HG02981 (cell line): Measurements from ENCODE around the gene TBC1D1.
A peak's percentile ranks its signal among the peaks of the same experiment; 100 is the strongest.

Experiments used
- ATAC-seq: cut with Tn5 transposase; IDR thresholded peaks from one replicate; pipeline ENCODE4 v1.9.1; 2021; ENCODE audit warnings: mild to moderate bottlenecking, moderate library complexity; ENCODE audit not compliant: unreplicated experiment

The TBC1D1 gene

DNA sequence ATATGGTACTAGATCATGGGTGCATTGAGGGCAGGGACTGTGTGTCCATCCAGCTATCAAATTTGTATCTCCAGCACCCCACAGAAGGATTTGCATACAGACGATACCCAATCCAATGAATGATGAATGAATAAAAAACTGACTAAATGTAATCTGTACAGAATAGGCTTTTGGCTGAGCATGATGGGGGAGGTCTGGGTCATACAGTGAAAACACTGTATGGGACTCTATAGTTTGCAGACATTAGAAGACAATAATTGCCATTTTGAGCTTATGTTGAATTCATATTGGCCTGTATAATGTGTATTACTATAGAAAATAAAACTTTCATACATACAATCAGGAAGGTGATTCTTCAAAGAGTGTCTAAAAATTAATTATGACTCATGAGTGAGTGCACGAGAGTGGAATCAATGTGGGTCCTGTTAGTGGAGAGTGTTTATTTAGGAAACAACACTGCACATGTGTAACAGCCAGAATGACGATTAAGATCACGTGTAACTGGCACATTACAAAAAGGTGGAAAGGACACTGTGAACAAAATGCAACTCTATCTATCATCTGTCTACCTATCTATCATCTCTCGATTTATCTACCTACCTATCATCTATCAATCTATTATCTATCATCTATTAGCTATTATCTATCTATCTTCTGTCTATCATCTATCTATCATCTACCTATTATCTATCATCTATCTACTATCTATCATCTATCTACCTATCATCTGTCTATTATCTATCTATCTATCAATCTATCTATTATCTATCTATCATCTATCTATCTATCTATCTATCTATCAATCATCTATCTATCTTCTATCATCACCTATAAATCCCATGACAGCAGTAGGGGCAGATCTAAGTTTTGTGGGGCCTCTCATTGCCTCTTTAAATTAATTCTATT is 270.6 kb downstream of the TBC1D1 start:
- ATAC-seq: peak; percentile 15

DNA sequence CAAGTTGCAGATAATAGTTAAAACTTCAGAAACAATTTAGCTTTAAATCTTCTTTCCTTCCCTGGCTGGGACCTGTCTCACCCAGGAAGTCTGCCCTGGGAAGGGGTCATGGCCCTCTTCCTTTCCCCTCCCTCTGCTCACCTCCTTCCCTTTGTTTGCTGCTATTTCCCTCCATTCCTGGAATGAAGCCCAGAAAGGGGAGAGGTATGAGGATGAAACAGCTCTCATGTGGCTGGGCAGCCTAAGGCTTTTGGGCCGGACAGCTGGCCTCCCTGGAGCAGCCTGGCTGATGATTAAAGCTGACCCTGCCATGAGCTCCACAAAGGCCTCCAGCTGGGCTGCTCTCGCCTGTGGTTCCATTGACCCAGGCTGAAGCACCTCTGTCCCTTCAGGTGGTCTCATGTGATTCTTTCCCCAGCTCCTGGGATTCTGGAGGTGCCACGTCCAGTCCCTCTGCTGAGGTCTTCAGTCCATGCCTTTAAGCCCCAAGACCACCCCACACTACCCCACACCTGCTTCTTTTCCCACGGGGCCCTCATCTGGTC is 271.4 kb downstream of the TBC1D1 start:
- no peak for ATAC-seq

DNA sequence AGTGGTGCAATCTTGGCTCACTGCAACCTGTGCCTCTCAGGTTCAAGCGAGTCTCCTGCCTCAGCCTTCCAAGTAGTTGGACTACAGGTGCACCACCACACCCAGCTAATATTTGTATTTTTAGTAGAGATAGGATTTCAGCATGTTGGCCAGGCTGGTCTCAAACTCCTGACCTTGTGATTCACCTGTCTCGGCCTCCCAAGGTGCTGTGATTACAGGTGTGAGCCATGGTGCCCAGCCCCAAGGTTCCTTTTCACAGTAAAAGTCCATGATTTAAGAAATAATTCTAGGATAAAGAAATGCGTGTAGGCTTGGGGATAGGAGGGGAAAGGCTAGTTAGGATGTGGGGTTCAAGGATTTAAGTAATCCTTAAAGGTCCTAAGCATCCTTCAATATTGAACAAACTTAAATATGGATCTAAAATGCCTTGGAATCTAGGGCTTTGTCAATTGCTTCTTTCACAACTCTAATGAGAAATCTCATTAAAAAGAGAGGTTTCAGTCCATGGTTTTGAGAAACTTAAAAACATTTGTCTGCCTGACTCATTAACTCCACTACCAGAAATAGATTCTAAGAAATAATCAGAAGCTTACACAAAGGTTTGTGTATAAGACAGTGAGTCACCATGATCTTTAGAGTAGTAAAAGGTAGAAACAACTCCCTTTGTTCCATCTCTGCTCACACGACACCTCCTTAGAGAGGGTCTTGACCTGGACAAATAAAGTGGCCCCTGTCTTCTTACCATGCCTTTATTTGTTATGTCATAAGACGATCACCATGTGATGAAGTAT is 272.5 kb downstream of the TBC1D1 start:
- ATAC-seq: no peak

DNA sequence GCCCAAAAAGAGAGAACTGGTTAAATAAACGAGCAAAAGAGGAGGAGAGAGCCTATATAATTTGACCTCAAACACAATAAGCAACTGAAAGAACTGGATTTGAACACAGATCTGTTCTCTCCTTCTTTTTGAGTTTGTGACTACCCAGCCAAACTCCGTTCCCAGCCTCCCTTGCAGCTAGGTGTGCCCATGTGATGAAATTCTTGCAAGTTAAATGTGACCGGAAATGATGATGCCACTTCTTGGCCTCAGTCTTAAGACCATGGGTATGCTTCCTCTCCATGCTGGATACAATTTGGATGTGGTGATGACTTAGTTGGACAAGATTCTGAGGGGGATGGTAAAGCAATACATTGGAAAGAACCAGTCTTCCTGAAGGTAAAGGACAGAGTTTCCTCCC is 273.5 kb downstream of the TBC1D1 start:
- ATAC-seq: no peak

DNA sequence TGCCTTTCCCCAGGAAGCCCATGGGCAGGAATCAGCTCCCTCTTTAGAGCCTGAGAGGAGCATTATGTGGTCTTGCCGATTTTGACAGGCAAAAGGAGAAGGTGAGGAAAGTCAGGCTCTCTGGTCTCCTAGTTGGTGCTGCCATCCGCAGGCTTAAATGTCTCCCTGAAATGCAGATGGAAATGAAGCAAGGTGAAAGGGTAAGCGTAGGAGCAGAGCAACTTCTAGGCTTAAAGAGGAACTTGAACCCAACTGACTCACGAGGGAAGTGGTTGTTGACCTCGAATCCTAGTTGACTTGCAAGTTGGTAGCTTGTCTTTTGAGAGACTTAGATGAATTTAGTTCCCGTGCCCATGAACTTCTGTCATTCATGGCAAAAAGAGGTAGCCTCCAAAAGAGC is 275.2 kb downstream of the TBC1D1 start:
- ATAC-seq: no peak

DNA sequence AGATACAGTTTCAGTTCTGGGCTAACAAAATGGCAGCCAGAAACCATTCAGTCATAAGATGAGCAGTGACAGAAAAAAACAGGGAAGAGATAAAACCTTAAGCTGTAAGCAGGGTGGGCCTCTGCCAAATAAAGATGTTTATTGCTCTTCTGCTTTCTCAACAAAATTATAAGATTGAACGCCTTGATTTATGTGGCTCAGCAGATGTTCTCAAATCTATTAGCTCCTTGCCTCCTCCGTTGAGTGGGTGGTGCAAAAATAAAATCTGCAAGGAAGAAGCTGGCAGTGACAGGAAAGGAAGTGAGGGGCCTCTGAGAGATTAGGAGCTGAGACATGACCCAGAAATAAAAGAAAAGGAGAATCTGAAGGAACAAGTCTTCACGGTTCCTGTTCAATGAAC is 275.9 kb downstream of the TBC1D1 start:
- ATAC-seq: no peak

DNA sequence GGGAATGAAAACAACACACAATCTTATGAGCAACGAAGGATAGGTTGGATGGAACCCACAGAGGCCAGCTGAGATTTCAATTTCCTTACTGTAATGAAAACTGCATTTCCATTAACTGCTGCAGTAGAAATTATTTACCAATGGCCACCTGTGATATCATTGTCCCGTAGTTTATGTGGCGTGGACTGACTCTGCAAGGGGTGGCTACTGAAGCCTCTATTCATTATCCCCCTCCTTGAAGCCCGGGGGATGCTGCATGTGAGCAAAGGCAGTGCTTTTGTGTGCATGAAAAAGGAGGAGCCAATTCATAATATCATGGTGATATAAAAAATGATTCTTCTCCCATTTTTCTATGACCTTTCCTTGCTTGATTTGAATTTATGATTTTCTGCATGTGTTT is 277.1 kb downstream of the TBC1D1 start:
- ATAC-seq: no peak

DNA sequence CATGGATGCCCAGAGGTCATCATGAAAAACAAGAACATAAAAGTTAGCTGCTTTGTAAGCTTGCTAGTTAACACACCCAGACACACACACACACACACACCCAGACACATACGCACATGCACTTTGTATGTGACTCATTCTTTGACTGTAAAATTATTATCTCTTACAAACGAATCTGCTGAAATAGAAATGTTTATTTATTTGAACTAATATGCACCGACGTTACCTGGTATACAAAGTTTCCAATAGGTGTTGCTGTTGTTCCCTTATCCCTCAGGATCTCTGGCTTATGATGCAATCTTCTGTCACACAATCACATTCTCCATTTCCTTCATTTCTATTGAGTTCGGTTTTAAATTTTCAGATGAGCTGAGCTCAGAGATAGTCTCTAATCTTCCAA is 278.6 kb downstream of the TBC1D1 start:
- ATAC-seq: no peak

DNA sequence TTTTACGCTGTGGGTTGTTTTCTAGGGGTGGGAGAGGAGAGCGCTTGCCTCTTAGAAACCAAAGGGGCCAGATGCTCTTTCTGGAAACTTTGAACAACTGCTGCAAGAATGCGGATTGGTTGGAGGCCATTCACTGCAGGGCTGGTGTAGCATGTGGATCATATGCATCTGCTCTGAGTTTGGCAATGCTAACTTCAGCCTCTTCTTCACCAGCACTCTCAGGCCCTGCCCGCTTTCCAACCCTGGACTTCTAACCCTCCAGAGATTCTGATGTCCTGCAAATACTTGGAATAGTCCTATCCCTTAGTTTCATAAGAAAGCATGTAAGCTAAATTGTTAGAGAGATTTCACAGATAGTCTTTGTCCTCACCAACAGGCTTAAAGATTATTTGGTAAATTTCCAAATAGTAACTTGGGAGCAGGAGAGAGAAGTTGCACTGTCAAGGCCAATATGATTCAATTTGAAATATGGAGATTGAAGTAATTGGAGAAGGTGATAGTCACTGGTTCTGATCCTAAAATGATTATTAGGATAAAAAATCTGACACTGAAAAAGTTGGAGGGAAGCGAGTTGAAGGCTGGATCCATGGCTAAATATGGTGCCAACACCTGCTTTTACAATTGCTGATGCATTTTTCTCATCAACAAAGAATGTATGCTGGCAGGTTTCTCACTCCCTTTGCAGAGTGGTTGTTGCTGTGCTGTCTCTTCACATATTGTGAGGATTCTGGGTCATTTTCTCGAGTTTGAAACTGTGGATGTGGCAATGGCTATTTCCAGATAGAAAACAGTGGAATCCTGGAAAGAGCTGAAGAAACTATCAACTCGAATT is 279.7 kb downstream of the TBC1D1 start:
- ATAC-seq: no peak

DNA sequence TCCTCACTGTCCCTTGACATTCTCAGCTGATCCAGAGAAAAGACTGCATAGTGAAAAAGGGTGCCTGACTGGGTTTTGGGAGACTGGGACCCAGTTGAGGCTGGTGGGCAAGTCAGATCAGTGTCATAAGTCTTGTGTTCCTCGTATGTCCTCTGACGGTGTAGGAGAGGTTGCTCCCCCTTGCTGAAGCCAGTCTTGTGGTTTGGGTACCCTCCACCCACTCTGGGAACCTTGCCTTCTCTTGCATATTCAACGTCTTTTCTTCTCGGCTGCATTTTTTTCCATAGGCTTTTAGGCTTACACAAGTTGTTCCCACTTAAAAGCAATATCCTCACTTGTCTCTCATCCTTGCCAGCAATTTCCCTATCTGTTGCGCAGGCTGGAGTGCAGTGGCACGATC is 281.2 kb downstream of the TBC1D1 start:
- no peak for ATAC-seq

DNA sequence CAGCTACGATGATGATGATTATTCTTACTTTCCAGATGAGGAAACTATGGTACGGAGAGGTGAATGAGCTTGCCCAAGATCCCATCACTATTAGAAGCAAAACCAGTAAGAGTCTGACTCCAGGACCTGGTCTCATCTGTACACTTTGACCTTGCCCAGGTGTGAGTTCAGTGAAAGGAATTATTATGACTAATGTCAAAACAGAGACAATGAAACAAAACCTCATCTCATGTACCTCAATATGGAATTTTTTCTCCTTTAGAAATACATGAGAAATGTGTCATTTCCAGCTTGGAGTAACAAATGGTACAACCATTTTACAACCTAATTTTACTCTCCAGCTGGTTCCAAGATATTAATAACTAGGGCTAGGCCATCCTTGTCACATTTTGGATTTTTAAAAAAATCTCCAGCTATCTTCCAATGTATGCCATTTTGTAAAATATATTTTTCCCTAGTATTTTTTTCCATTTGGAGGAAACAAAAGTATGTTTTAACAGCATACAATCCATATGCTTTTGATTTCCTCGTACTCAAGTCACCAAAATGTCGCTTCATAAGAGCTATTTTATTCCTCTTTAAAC is 283.1 kb downstream of the TBC1D1 start:
- ATAC-seq: no peak

DNA sequence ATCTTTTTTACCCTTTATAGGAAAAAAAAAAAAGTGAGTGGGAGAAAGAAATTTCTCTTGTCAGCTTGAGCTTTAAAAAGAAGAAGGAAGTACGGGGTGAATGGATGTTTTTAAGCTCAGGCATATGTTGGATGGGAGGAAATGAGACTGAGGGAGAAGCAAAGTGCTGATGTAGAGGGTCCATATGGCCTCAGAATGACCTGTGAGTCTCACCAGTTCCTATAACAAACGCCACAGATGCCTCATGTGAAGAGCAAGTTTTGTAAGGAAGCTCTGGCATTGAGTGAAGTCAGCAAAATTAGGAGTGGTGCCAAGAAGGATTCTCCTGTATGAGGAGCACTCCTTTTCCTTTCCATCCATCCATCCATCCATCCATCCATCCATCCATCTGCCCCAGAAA is 283.9 kb downstream of the TBC1D1 start:
- ATAC-seq: no peak

DNA sequence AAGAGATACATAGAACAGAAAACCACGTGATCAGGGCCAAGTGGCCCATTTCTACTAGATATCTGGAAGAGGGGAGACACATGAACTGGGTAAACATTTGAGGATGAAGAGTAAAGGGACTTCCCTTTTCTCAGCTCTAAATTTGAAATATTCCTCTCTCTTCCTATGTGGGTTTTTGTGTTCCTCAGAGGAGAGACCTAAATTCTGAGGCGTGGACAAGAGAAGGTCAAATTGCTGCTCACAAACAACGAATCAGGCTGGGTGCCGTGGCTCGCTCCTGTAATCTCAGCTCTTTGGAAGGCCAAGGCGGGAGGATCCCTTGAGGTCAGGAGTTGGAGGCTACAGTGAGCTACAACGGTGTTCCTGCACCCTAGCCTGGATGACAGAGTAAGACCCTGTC is 285.3 kb downstream of the TBC1D1 start:
- ATAC-seq: no peak

DNA sequence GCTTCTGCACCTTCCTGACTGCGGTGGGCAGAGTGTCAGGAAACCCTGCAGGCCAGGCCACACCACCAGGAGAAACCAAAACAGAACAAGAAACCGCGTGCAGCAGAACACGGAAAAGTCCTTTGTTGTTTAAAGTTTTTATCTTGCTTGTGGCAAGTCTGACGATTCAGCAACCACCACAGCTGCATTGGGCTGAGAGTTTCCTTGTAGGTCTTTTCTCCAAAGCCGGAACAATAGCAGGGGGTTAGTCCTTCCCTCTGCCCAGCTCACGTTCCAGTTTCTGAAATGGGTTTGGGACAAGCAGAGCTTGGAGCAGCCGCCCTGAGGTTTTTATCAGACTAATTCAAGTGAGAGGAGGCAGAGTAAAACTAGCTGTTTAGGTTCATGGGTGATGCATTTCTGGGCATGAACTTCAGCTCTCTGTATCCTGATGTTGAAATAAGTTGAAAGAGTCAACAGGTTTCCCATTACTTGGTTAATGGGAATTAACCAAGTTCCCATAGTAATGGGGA is 286.2 kb downstream of the TBC1D1 start:
- no peak for ATAC-seq

DNA sequence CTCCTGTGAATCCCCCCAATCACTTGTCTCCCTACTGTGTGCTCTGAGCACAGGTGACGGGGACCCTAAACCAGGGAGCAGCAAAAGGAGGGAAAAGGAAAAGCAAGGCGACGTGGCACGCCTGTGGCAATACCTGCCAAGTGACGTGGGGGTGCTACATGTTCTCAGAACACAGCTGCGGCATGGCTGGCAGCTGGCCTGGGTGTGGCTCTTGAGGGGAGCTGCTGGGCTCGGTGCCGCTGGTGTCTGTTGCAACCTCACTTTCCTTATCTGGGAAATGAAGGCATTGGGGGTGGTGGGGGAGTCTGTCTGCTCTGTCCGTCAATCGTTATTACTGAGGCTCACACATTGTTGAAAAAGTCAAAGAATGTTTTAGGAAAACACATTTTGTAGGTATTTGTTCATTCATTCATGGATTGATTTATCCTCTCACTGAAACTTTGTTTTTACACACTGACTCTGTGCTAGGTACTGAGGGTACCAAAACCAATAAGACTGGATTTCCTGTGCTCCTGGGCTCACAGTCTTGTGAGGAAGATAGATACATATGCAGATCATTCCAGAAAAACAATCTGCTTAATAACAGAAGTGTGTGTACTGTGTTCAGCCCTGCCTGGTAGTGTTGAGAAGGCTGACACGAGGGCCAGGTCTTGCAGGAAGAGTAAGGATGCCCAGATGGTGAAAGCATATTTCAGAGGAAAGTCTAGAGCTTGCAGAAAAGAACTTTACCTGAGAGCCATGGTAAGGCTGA is 286.9 kb downstream of the TBC1D1 start:
- no peak for ATAC-seq

DNA sequence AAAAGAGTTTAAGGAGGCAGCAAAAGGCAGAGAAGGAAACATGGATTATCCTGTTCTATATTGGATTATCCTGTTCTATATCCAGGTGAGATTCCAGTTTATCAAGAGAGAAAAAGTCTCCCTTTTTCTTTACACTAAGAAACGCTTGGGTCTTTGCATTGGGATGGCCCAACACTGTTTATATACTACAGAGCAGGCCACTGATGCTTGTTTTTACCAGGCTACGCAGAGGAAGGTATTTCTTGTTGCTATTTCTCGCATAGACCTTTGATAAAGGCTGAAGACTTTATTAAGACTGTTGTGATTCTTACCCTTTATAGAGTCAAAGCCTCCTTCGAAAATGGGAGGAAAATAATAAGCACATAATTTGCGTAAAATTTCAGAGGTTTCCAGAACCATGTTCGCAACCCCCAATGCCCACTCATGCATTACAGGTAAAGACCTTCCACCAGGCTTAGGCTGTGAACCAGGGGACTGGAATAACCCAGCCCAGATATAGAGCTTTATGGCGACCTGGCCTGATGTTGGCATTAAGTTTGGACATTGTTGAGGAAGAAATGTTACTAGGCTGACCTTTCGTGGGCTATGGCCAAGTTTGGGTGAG is 287.6 kb downstream of the TBC1D1 start:
- no peak for ATAC-seq

DNA sequence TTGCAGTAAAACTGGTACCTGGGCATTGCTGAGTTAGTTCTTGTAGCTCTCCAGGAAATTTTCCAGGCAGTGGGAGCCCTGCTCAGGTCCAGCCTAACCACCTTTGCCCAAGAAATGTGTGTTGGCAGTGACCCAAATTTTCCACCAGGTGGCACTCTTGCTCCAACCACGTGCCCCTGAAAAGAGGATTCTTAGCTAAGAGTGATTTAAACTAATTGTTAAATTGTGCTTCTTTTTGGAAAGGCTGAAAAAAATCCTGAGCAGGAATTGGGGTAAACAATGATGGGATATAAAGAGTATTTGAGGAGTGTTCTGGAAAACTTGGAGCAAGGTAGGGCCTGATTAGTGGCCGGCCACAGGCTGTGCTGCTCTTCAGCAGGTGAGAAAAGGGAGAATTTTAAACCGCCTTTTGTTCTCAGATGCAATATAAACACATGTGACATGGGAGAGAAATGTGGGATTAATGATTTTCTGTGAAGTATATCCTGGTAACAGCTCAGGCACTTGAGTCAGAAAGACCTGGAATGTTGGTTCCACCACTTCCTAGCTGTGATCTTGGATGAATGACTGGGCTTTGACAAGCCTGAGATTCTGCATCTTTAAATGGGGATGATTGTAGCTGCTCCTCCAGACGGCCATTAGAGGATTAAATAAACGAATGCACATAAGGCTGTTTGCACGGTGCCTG is 288.9 kb downstream of the TBC1D1 start:
- ATAC-seq: peak; percentile 45

DNA sequence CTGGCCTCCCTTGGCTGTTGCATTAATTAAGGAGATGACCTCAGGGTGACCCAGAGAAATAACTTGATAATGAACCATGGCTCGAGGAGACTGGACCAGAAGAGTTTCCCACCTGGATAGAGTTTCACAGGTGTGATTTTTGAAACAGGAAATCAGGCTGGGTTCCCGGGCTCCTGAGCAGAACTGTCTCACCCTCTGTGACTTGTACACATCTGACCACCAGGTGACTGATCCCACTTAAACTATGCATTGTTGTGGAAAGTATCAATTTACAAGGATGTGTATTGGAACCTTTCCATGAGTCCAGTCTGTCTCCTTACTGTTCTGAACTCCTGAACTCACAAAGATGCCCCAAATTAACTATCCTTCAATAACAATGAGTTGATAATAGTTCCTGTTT is 289.6 kb downstream of the TBC1D1 start:
- ATAC-seq: no peak

DNA sequence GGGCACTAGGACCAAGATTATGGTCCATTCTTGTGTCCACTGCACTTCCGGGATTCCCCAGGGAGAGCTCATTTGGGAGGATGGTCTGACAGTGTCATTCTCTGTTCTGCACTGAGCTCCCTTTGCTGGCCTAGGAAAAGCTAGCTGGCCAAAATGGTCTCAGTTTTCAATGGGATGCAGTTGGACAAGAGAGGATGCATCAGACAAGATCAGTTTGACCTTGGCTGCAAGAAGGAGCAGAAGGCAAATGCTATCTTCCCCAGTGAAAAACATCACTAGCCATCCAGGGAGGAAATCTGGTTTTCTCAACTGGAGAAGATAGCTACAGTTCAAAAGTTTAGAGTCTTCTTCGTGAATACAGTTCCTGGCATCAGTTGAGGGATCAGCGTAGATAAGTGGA is 290.4 kb downstream of the TBC1D1 start:
- ATAC-seq: no peak
